Activated CD4-positive, alpha-beta T cell treated with anti-CD3 and anti-CD28 coated beads for 24 hours (primary cell): ENCODE data around the gene IQCK.

Experiments
- DNase-seq, 2 donors: peaks; one replicate each; pipeline ENCODE4 v3.0.0-alpha.2; 2020; ENCODE audit warnings: low read depth in 2 of 2

Gene IQCK

DNA sequence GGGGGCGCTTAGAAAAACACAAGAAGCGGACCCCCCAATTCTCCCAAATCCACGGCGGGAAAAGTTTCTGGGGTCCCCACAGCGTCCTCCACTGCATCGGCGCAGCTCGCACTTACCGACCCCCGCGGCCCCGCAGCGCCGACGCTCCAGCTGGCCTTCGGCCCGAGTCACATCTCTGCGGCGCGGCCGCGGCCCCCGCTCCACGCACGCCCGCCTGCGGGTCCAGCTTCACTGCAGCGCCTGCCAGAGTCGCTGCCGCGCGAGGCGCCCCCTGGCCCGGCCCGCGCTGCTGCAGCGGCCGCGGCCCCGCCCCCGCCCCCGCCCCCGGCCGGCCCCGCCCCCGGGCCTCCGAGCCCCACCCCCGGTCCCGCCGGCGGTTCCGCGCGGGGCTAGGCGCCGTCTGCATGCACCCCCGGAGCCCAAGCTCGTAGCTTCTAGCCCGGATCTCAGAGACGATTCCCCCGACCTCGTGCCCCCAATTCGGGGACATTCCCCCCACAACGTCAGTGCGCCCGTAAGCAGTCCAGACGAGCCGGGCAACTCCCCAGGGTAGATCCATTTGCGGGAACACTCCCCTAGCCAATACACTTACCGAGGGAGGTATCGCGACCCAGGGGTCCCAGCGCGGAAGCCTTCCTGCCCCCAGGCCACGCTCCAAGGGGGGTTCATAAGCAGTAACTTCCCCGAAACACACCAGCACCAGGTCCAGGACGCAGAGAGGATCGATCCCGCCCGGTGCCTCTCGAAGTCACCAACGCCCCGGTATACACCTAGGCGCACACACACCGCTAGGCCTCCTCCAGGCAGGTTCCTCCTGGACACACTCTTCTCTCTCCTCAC is 166.8 kb downstream of the IQCK start, which contains the start of gene GPRC5B:
GPRC5B (minus strand) TSS at position 238 of the 840 bp plus-strand sequence. CDS start 12,003 bp downstream, outside the sequence.
- DNase-seq: no peak

DNA sequence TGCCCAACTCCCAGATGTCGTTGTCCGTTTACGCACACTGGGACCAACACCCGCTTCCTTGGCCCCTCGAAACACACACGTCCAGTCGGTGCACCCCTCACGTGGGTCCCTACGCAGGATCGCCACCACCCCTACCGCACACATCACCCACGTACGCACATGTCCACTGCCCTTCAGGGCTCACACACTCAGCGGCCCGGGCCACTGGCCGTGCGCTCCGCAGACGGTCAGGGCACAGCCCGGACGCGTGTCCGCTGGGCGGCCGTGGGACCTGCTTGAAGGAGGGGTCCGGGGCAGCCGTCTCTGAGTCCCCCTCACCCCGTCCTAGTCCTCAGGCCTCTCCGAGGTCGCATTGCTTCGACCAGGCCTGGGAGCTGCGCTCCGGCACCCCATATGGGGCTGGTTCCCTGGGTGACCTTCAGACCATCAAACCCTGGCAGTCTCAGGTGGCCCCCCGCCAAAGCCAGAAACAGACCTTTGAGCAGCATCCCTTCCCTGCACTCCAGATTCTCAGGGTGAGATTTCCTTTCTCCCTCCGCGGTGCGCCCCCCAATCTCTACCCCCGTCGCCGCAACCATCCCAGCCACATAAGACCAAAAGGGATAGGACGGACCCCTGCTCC is 167.5 kb downstream of the IQCK start:
- no peak for DNase-seq

DNA sequence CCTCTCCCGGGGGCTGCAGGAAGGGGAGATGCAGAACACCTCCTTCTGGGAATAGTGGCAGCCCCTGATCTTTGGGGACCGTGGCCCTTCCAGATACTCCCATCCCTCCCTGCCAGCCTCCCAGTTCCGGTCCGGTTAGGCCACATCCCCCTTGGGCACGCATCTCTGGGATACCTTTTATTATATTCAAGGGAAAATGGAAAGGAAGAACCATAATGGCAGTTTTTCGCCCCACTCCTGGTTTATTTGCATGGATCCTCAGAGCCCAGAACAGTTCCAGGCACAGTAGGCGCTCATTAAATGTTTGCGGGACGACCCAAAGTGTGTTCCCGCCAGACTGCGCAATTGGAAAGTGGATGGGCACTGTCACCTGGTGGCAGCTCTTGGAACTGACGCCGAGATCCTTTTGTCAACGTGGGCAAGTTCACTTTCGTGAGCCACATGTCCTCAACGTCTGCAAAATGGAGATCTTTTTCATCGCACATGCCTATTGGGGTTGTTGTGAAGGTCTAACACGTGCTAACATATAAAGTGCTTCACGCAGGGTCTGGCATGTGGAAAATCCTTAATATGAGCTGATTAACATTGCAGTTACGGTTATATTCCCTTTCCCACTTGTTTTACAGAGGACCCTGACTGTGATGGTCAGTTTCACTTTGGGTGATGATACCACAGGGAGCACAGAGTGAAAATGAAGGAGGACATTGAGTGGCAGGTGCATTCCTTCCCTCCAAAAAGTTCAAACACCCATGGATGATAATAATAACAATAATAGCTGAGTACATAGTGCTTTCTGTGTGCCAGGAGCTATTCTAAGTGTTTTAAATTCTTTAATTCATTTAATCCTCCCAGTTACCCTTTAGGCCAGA is 168.2 kb downstream of the IQCK start:
- DNase-seq: peak; percentile 80 to 83

DNA sequence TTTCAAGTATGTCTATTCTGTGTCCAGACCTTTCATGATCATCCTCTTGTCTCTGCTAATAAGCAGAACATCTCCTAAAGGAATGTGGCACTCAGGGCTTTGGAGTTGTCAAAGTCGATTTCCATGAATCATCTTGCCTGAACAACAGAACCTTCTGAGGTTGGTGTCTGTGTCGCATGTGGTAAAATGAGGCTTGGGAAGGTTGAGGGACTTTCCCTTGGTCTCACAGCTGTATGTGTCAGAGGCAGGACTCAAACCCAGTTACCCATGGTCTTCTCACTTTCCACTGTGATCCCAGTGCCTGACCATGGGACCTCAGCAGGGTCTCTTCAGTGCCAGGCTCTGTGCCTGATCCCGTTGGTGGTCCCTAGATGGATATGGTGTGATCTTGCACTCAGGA is 170.8 kb downstream of the IQCK start:
- no peak for DNase-seq

DNA sequence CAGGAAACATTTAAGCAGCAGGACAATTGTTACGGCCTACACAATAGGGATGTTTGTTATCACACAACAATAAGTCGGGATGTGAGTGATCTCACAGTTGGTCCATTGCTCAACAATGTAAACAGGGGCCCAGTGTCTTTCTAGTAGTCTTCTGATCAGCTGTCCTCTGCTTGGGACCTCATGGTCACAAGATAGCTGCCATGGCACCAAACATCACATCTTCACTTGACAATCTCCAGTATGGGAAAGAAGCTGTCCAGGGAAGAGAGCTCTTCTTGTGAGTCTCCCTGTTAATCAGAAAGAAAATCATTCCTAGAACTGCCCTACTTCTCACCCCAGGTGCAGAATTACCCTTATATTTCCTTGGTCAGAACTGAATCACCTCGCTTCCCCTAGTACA is 172.8 kb downstream of the IQCK start:
- no peak for DNase-seq

DNA sequence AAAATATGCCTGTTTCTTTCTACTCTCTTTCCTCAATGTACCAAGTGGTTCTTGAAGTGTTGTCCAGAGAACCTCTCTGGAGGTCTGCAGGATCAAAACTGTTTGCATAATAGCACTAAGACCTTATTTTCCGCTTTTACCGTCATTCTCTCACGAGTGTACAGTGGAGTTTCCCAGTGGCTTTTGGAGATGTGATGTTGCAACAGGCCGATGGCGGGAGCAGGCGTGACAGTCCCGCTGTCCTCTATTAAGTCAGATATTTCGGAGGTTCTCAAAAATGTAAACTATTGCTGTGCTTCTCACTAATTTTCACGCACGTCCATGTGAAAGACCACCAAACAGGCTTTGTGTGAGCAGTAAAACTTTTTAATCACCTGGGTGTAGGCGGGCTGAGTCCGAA is 174.8 kb downstream of the IQCK start:
- no peak for DNase-seq

DNA sequence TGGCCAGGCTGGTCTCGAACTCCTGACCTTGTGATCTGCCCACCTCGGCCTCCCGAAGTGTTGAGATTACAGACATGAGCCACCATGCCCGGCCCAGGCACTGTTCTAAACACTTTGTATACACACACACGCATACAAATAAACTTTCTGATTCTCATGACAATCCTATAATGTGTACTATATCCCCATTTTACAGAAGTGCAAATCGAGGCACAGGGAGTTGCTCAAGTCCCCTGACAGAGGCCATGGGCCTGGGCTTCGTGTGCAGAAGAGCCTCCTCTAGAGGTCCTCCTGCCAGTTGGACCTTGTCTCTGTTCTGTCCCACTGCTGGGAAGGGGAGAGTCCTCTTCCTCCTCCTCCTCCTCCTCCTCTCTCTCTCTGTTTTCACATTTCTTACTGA is 176.5 kb downstream of the IQCK start:
- no peak for DNase-seq

DNA sequence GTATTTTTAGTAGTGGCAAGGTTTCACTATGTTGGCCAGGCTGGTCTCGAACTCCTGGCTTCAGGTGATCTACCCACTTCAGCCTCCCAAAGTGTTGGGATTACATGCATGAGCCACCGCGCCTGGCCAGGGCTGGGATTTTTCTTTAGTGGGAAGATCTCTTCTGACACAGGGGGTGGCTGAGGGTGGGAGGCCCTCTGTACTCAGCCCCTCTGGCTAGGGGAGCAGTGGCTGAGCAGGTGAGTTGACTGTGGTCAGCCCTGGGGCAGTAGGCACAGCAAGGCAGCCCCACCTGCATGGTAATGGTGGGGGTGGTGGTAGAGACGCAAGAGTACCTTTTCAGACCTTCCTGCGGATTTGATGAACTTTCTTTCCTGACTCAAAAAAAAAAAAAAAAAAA is 178.9 kb downstream of the IQCK start:
- no peak for DNase-seq

DNA sequence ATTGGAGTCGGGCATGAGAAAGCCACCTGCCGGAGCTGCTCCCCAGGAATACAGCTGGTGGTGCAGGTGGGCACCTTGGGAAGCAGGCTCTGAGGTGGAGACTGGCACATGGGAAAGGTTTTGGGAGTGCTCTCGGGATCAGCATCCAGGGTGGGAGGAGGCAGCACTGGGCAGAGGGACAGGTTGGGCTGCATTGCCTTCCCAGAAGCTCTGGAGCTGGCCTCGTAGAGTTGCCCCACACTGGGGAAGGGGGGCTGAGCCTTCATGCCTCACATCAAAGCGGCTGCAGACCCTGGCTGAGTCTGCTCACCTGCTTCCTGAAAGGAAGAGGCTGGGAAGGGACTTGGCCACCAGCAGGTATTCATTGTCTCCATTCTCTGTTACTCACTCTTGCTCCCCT is 180.1 kb downstream of the IQCK start:
- no peak for DNase-seq

DNA sequence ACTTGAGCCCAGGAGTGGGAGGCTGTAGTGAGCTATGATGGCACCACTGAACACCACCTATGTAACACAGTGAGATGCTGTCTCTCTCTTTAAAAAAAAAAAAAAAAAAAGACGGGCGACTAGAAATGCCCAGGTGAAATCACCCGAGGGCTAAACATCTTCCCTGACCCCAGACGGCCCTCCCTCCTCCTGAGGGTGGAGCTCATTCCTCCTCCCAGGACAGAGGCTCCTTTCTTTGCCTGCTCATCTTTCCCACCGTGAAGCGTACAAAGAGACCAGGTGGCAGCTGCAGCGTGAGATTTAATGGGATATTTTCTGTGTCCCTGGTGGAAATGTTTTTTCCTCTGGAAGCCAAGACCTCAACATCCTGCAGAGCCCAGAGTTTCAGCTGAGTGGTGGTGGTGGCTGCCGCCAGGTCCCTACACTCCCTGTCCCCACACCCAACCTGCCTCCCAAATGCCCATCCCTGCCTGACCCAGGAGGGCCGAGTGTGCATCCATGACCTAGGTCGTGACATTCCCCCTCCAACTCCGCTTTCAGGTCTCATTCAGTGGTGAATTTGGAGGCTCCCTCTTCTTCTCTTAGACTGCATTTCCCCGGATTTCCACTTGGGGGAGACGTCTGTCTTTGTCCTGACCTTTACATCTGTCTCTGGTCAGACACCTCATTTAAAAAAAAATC is 181.0 kb downstream of the IQCK start:
- peak in 1 of 2 donors; percentile 28 for DNase-seq

DNA sequence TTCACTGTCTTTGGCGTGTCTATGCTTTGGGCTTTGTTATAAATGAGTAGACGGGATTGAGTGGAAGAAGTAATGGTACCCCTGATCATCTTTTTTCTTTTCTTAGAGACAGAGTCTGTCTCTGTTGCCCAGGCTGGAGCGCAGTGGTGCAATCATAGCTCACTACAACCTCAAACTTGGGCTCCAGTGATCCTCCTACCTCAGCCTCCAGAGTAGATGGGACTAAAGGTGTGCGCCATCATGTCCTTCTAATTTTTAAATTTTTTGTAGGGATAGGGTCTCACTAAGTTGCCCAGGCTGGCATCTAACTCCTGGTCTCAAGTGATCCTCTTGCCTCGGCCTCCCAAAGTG is 181.5 kb downstream of the IQCK start:
- DNase-seq: no peak

DNA sequence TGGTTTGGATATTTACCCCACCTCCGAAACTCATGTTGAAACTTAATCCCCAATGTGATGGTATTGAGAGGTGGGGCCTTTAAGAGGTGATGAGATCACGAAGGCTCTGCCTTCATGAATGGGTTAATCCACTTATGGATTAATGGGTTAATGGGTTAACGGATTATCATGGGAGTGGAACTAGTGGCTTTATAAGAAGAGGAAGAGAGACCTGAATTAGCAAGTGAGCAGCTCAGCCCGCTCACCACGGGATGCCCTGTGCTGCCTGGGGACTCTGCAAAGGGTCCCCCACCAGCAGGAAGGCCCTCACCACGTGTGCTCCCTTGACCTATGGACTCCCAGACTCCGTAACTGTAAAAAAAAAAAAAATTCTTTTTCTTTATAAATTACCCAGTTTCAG is 183.1 kb downstream of the IQCK start:
- no peak for DNase-seq

DNA sequence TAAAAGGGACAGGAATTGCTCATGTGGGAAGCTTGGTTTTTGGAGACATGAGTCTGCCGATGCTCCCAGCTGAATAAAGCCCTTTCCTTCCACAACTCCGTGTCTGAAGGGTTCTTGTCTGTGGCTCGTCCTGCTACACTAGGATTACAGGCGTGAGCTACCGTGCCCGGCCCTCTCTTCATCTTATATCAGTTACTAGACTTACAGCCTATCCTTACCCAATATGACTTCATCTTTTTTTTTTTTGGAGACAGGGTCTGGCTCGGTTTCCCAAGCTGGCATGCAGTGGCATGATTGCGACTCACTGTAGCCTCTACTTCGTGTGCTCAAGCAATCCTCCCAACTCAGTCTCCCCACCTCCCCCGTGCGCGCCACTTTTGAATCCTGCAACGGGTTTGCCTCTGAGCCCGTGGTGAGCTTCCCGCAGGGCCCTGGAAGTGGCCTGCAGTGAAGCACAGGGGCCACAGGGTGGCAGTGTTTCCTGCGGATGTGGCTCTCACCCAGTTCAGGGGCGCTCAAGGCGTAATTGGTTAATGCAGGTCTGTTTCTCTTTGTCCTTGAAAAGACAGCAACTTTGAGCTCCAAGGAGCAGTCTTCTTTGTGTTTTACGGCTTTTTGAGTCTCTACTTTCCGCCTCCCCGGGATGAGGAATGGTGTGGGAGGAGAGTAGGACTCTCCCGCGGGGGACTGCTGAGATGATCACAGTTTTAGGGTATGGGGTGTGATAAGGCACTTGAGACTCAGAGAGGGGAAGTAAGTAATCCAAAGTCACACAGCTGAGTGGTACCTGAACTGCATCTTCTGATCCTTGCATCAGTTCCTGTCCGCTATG is 189.3 kb downstream of the IQCK start:
- peak; percentile 56 to 60 for DNase-seq
